Adipose tissue (tissue), 3 donors: ENCODE data around the gene HNRNPF. TPM values are rescaled to one million over a fixed set of nuclear protein-coding genes. Genes with fewer than 3 reads are reported as not detected.
"Not testable (repeated sequence)": the region's sequence is repeated elsewhere in the genome, so short reads cannot be mapped to it uniquely, and the experiment has no call there.

Experiments used
- H3K27ac ChIP-seq: one replicate; pipeline ENCODE4 v1.5.1; 2013; ENCODE audit warnings: low read depth, low read length
- WGBS, 3 donors: extraction: QIAGEN DNeasy Blood & Tissue Kit; methylation state at CpG; one replicate each; pipeline ENCODE4 v1.1.7; 2013; 5-methylcytosine and 5-hydroxymethylcytosine counted together
- polyA plus RNA-seq, 3 donors: library from polyadenylated mRNA; stranded (reverse); fragments of 200-250 nt; gene quantifications; one replicate each; pipeline ENCODE4 v1.2.3, GENCODE V29; 2013
- donor health status: healthy with polysubstance abuse.
- donor health status: Bipolar disorder and iron deficiency.
- donor health status: healthy.

The HNRNPF gene
- polyA plus RNA-seq, 3 donors, result 90.0 to 174 (median 103) TPM

- no peak overlapping the region for H3K27ac ChIP-seq
- WGBS, 3 donors, result 84 to 86% (median 85%) methylated on average over 7 of the region's 7 CpGs
These were observed 6.0 kb downstream of the HNRNPF start for GRCh38 chr10:43402880-43403452.

DNA sequence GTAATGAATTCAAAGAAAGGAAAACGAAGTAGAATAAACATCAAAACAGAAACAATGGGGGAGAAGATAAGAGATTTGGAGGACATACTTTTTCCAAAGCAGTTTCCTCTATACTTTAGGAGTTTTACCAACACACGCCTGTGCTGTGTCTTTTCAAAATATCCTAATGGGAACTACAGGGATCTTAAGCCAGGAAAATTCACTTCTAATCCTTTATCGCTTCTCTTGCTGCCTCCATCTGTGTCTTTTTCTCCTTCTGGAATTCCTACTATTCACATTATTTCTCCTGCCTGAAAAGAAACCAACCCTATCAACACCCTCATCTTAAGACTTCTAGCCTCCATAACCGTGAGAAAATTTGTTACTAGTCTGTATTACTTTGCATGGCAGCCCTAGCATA, 6.8 kb downstream of the HNRNPF start:
- WGBS, 3 donors, result 49 to 58% (median 49%) methylated on average over 4 of the region's 4 CpGs
- no peak overlapping the region for H3K27ac ChIP-seq

- 55 to 94% (median 72%) methylated on average over 2 of the region's 2 CpGs for WGBS, 3 donors
- H3K27ac ChIP-seq, result no peak overlapping the region
These were observed 7.4 kb downstream of the HNRNPF start for GRCh38 chr10:43401627-43402026.

DNA sequence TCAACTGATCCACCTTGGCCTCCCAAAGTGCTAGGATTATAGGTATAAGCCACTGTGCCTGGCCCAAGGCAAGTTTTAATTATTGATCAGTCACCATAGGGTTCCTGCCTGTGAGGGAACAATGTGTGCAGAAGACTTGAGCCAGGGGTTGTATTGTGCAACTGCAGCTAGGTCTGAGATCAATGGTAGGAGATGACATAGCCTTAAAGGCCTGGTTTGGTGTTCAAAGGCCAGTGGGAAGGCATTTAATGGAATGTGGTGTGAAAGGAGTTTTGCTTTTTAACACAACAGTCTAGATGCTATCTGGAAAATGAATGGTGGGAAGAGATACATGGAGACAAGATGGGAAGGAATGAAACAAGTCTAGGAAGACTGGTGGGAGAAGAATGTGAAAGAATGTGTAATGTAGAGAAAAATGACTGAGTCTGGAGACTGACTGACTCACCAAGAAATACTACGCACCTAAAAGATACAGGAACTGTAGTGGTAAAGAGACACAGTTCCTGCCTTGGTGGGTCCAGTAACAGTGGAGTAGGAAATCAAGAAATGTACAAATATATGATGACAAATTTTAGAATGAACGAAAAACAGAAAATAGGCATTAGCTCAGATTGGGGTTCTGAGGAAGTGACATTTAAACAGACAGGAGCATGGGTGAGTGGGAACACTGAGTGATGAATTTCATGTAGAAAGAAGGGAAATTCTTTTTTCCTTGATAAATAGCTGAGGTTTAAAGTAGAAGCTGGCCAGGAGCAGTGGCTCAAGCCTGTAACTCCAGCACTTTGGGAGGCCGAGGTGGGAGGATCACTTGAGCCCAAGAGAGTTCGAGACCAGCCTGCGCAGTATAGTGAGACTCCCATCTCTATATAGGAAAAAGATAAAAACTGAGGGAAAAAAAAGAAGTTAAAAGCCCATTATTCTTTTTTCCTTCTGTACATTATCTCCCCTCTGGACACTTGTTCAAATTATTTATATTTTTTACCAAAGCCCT, 9.4 kb downstream of the HNRNPF start:
- H3K27ac ChIP-seq, result no peak overlapping the region
- WGBS, 3 donors, result 82 to 90% (median 84%) methylated on average over 5 of the region's 5 CpGs

- no peak overlapping the region for H3K27ac ChIP-seq
- WGBS, 3 donors, result 54 to 66% (median 58%) methylated on average over 2 of the region's 2 CpGs
These were observed 10.1 kb downstream of the HNRNPF start for GRCh38 chr10:43398939-43399319.

DNA sequence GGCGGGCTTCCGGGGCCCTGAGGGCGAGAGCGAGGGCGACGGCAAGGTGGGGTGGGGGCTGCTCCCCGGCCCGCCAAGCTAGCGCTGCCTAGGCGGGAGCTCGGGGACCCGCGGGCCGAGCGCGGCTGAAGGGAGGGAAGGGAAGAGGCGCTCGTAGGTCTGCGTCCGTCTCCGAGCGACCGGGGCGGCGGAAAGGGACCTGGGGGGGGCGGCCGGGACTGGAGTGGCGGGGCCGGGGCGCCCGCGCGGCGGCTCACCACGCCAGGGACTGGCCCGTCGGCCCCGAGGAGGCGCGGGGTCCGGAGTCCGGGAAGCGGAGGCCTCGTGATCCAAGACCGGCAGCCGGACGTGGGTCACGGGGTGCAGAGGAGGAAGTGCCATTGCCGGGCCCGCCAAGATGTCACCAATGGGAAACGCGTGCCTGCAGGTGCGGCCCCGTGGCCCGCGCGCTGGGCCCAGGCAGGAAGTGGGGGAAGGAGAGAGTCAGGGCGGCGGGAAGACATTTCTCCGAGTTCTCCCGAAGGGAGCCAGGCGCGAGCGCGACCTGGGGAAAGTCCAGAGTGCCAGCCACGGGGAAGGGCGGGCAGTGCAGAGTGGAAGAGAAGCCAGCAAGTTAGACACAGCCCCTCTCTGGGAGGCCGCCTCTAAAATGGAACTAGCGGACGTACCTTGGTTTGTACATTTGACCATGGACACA, 11.9 kb downstream of the HNRNPF start:
- WGBS, 3 donors, result 0 to 1% (median 1%) methylated on average over 59 to 70 of the region's 70 CpGs
- H3K27ac ChIP-seq, result peak overlapping the region; percentile 96

- 2 to 11% (median 8%) methylated on average over 57 to 71 of the region's 71 CpGs for WGBS, 3 donors
- H3K27ac ChIP-seq, result peak overlapping the region; percentile 96
These were observed 12.7 kb downstream of the HNRNPF start for GRCh38 chr10:43396061-43396927.

DNA sequence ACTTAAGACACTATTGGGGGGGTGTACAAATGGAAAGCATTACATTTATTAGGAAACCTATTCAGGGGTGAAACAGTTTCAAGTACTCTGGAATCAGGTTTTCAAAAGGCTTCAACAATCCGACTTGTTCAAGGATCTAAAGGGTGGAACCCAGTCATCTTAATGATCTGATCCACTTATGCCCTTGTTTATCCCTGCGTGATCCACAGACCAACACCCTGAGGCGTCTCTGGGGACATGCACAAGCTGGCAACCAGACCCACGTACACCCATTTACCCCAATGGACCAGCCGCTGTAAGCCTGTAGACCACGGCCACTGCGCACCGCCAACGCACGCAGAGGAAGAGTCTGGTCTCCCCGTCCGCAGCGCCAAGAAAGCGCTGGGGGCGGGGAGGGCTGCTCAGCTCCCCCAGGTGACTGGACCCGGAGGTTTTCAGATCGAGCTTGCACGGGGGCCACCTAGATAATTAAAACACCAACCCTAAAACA, 13.4 kb downstream of the HNRNPF start:
- no peak overlapping the region for H3K27ac ChIP-seq
- WGBS, 3 donors, result 7 to 38% (median 26%) methylated on average over 18 of the region's 18 CpGs

DNA sequence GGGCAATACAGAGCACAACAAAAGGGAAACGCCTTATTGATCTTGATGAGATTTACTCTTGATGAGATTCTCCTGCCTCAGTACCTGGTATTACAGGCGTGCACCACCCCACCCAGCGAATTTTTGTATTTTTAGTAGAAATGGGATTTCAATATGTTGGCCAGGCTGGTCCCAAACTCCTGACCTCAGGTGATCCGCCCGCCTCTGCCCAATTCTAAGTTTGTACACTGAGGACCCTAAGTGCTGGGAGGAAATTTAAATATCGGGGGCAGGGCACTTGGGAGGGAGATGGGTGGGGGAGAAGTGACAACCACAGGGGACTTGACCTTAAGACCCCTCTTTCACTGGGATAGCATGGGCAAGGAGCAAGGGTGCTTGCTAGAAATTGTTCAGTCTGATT, 14.1 kb downstream of the HNRNPF start:
- H3K27ac ChIP-seq, result no peak overlapping the region
- WGBS, 3 donors, result 78 to 90% (median 83%) methylated on average over 6 of the region's 6 CpGs

- 74 to 91% (median 79%) methylated on average over 3 of the region's 3 CpGs for whole genome bisulfite sequencing, 3 donors
- H3K27ac ChIP-seq, result no peak overlapping the region
These were observed 15.2 kb downstream of the HNRNPF start for GRCh38 chr10:43393606-43394360.

GRCh38 chr10:43393186-43393585, 15.8 kb downstream of the HNRNPF start:
- not testable (repeated sequence) for H3K27ac ChIP-seq
- 95 to 97% (median 96%) methylated on average over 11 of the region's 11 CpGs for WGBS, 3 donors

DNA sequence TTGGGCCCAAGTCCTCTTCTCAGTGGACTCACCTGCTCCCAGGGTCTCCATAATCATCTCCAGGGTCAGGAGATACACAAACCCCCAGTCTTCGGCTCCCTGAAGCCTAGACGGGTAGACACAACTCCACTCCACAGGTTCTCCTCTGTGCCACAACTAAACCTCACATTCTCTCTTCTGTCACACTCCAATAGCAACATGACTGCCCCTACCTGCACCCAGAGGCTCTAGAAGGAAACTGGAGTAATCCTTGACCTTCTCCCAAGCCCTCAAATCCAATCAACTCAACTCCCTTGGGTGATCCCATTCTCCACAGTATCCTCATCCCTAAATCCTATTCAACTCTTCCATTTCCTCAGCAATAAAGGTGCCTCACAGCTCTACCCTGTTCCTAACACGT, 16.2 kb downstream of the HNRNPF start:
- H3K27ac ChIP-seq, result no peak overlapping the region

DNA sequence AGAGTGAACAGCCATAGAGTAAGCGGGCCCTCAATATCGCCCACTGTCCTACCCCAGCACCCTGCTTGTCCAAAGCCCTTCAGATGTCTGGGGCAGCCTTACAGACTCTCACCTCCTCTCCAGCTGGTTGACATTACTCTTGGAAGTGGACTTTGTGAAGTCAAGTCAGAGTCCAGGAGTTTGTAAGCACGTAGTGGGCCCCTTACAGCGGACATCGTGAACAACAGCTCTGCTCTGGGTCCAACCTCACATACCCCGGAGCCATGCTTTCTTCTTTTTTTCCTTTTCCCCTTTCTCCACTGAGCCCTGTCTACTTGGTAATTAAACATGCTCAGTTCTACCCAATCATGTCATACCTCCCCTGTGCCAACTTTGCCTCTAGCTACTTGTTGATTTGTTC, 17.5 kb downstream of the HNRNPF start:
- 82 to 92% (median 91%) methylated on average over 6 of the region's 6 CpGs for WGBS, 3 donors
- H3K27ac ChIP-seq, result no peak overlapping the region

More for the DNA sequence above, 16.2 kb downstream of the HNRNPF start:
- 84 to 91% (median 87%) methylated on average over 3 of the region's 3 CpGs for WGBS, 3 donors

DNA sequence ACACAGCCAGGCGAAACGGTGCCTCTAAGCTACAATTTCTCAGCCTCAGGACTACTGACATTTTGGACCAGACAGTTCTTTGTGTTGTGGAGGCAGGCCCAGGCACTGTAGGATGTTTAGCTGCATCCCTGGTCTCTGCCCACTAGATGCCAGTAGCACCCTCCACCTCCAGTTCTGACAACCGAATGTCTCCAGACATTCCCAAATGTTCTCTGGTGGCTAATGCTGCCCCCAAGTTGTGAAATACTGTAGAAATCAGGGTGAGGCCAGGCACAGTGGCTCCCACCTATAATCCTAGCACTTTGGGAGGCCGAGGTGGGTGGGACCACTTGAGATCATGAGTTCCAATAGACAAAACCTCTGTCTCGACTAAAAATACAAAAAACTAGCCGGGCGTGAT, 18.2 kb downstream of the HNRNPF start:
- 64 to 70% (median 67%) methylated on average over 7 of the region's 7 CpGs for WGBS, 3 donors
- H3K27ac ChIP-seq, result no peak overlapping the region

GRCh38 chr10:43390333-43390732, 18.7 kb downstream of the HNRNPF start:
- no peak overlapping the region for H3K27ac ChIP-seq
- WGBS, 3 donors, result 84 to 88% (median 85%) methylated on average over 5 of the region's 5 CpGs

- 55 to 76% (median 67%) methylated on average over 3 of the region's 3 CpGs for WGBS, 3 donors
These were observed 19.1 kb downstream of the HNRNPF start for GRCh38 chr10:43389867-43390266.

GRCh38 chr10:43387678-43388032, 21.3 kb downstream of the HNRNPF start:
- no peak overlapping the region for H3K27ac ChIP-seq
- 54 to 80% (median 68%) methylated on average over 5 of the region's 5 CpGs for WGBS, 3 donors

More at GRCh38 chr10:43389867-43390266, 19.1 kb downstream of the HNRNPF start:
- no peak overlapping the region for H3K27ac ChIP-seq
